Measurements from ENCODE around the gene AKAP12.
"Not testable (repeated sequence)": the region's sequence is repeated elsewhere in the genome, so short reads cannot be mapped to it uniquely, and the experiment has no call there.

Gene AKAP12

GRCh38 chr6:151351146-151351700, 111.5 kb downstream of the AKAP12 start:
- no peak for DNase-seq

GRCh38 chr6:151351731-151352130, 112.0 kb downstream of the AKAP12 start:
- DNase-seq, result no peak

- no peak for DNase-seq
These were observed 112.9 kb downstream of the AKAP12 start for GRCh38 chr6:151352410-151353396.

DNA sequence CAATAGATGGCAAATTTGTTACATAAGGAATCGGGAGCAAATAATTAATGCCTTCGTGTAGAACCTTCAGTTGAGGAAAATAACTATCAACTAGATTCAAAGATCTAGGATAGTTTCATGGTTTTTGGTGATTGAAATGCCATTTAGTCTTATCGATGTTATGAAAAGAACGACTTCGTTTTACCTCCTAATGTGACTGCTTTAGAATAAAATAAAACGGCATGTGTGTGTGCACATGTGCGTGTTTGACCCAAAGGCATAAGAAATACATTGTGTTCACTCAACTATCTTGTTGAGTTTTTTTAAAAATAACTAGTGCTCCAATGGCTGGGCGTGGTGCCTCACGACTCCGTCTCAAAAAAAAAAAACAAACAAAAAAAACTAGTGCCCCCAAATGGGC, 114.0 kb downstream of the AKAP12 start:
- DNase-seq, result no peak

- DNase-seq, result not testable (repeated sequence)
These were observed 117.2 kb downstream of the AKAP12 start for GRCh38 chr6:151356983-151357382.

DNA sequence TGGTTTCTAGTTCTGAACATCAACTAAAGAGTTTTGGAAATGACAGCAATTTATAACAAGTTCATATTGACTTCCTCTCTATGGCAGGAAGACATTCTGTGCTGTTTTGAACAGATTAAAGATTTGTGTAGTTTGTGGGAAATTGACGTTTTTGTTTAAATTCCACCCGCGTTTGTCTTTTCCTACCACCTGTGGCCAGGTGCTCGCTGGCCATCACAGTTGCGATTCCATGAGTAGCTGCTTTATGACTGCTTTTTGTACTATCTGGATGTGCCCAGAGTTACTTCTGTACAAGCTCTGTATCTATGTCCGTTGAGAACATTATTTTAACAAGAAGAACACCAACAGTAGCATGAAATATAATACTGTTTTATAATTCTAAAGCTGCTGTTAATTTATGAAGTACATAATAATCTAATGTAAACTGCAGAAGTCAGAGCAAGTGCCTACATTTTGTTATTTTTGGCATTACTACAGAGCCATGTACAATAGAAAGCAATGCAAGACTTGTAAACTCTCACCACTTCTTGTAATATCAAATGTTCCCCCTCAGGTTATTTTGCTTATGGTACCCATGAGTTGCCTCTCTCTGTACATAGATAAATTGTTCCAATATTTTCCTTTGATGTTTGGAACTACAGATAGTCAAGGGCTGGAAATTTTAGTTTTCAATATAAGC, 118.1 kb downstream of the AKAP12 start:
- no peak for DNase-seq

DNA sequence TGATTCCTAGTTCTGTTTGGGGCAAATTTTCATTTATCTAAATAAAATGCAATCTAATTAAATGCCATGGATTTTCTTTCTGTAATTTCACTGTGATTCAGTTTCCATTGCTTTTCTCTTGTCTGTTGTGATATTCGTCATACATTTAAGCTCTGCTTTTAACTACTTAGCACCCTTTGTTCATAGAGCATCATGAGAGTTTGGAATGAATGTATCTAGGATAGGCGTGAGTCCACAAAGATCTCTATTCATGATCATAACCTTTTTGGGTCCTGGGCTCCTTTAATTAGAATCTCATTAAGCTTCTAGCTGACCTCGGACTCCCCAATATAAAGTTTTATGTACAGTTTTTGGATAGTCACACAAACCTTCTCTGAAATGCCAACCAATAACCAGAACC, 118.7 kb downstream of the AKAP12 start:
- DNase-seq, result no peak

GRCh38 chr6:151359486-151359885, 119.7 kb downstream of the AKAP12 start:
- DNase-seq, result no peak

DNA sequence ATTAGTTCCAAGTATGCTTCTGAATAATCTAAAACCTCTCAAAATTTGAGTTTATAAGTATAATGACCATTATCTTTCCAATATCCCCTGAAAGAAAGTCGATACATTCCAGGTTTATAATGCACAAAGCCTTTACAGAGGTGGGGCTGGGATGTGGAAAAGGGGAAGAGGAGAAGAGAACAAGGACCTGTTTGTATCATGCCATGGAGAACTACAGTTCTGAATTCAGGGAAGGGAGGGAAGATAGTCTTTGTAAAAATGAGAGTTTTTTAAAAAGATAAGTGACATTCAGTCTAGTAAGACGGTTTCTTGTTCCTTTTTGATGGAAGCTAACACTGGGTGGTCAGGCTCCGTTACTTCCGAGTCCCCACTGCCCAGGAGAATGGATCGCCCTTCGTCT, 125.5 kb downstream of the AKAP12 start:
- no peak for DNase-seq

GRCh38 chr6:151370509-151371078, 130.8 kb downstream of the AKAP12 start:
- DNase-seq, result peak in 1 of 2 experiments; percentile 26

GRCh38 chr6:151372164-151372563, 132.4 kb downstream of the AKAP12 start:
- DNase-seq, result no peak

DNA sequence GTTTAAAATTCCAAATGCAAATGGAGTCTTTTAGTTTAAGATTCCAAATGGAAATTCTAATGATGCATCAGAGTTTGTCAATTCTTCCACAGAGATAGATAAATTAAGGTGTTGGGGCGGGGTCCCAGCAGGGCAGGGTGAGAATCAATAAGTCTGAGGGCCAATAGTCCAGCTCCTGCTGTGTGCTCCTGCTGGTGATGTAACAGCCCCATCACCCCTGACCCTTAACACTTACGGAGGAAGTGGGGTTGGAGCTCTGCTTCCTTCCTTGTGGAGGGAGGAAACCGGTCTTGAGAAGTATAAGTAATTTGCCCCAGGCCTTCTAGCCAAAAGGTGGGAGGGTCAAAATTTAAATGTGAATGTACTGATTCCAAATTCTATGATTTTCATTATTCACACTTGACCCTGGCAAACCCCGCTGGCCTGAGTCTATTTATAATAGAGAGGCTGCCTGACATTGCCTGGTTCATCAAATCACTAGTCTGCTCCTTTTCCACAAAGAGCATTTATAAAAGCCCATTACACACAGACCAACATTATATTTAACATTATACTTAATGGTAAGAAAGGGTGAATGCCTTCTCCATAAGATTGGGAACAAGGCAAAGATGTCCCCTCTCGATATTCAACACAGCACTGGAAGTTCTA, 134.4 kb downstream of the AKAP12 start:
- peak in 1 of 2 experiments; percentile 36 for DNase-seq

GRCh38 chr6:151375833-151376232, 136.1 kb downstream of the AKAP12 start:
- DNase-seq, result no peak

DNA sequence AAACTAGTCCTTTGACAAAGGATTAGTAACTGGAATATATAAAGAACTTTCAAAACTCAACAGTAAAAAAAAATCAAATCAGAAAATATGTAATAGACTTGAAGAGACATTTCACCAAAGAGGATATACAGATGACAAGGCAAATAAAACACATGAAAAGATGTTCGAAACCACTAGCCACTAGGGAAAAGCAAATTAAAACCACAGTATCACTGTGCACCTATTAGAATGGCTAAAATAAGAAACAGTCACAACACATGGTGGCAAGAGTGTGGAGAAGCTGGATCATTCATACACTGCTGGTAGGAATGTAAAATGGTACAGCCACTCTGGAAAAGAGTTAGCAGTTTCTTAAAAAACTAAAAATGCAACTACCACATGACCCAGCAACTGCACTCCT, 136.7 kb downstream of the AKAP12 start:
- DNase-seq, result no peak

DNA sequence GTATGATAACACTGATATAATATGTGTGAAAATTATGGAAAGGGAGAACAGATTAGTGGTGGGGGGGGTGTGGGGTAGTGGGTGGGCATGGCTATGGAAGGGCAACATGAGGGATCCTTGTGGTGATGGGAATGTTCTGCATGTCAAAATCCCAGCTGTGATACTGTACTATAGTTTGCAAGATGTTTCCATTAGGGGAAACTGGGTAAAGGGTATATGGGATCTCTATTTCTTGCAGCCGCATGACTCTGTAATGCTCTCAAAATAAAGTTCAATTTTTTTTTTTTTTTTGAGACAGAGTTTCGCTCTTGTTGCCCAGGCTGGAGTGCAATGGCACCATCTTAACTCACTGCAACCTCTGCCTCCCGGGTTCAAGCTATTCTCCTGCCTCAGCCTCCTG, 137.3 kb downstream of the AKAP12 start:
- DNase-seq, result no peak

DNA sequence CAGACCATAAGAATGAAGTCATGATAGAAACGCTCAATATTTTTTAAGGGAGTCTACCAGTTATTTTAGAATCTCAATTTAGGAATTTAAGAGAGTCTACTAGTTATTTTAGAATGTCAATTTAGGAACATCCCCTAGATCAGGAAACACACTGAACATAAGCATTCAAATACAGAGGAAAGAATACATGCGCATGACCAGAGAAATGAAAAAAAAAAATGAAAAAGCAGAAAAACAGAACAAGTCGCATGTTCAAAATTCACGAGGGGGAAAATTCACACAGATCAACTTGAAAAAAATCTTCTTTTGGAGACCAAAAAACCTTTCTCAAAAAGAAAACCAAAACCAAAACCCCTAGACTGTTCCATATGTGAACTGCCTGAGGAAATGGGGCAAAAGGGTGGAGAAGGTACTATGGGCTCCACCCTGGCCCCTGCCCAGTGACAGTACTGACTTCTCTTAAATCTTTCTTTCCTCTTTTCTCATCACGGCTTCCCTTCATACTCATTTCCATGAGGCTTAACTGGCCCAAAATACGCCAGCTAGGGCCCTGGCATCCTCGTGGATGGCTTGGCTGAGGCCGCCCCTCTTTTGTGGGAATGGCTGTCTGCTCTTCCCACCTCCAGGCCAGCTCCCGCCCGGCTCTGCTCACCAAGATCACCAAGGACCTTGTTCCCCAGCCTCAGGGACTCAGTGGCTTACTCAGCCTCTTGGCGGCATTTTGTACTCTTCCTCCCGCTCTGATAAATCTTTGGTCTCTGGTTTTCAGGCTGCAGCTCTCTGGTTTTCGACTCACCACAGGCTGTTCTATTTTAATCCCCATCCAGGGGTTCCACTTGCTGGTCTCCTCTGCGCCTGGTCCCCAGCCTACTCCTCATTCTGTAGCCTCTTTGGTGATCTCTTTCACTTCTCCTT, 140.4 kb downstream of the AKAP12 start:
- DNase-seq, result no peak

DNA sequence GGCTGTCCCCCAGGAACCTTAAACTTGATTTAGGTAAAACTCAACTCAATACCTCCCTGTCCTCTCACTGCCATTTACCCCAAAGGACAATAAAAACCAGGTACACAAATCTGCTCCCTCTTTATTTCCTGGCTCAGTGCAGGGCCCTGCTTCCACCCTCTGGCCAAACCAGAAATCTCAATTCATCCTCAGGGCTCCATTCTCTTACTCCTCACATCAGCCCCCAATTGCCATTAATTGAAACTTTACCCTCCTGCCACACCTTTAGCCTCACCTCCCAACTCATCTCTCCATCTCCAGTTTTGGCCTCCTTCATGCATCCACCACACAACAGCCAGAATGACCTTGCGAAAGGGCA, 141.1 kb downstream of the AKAP12 start:
- DNase-seq, result no peak

GRCh38 chr6:151381722-151382121, 142.0 kb downstream of the AKAP12 start:
- DNase-seq, result no peak

- DNase-seq, result not testable (repeated sequence)
These were observed 142.9 kb downstream of the AKAP12 start for GRCh38 chr6:151382631-151383030.

DNA sequence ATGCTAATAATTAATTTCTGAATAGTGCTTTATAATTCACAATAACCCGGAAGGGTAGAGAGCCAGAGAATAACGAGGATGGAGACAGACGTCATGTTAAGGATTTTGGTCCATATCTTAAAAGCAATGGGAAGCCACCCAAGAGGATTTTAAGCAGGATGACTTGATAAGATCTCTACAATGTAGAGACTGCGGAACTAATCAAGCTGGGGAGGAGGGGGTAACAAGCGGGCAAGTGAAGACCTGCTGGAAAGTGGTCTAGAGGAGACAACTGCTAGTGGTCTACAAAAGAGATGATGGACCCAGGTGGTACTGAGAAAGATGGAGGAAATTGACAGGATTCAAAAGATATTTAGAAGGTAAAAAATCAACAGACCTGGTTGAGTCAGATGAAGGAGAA, 144.4 kb downstream of the AKAP12 start:
- DNase-seq, result no peak

DNA sequence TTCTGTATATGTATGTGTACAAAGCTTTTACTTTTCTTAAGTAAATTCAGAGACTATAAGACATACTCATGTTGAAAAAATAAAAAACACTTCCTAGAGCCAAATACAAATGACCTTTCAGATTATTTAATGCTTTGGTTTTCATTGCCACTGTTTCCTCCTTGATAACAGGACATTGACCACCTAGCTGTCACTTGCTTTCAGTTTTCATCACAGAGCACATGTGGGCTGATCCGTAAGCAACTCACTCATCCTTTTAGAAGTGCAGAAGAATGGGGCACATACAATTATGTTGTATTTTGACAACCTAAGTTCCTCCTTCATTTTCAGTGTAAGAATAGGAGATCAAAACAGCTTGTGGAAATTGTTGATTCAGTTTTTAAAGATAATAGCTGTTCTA, 145.4 kb downstream of the AKAP12 start:
- DNase-seq, result no peak
